AG20443 (cell line): Measurements from ENCODE around the gene KCNAB2.

Experiments used
- DNase-seq: peaks from one replicate; pipeline ENCODE4 v3.0.0; 2012; ENCODE audit warnings: low spot score, mixed read lengths

The KCNAB2 gene

GRCh38 chr1:6110326-6110725, 64.6 kb downstream of the KCNAB2 start:
- DNase-seq = no peak

DNA sequence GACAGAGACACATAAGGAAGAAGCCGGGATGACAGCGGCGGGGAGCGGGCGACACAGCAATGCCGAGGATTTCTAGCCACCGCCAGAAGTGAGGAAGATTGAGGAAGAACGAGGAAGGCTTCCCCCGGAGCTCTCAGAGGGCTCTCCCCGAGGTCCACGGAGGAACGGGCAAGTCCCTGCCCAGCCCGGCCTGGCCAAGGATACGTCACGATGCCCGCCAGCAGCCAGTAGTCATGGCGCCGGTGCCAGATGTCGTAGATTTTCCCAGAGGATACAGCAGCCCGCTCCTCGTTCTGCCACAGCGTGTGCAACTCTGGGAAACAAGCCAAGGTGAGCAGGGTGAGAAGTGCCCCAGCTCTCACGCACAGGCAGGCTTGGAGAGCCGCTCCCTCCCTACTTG, 65.9 kb downstream of the KCNAB2 start:
- peak; percentile 40 for DNase-seq

GRCh38 chr1:6111991-6112689, 66.5 kb downstream of the KCNAB2 start:
- DNase-seq = no peak

DNA sequence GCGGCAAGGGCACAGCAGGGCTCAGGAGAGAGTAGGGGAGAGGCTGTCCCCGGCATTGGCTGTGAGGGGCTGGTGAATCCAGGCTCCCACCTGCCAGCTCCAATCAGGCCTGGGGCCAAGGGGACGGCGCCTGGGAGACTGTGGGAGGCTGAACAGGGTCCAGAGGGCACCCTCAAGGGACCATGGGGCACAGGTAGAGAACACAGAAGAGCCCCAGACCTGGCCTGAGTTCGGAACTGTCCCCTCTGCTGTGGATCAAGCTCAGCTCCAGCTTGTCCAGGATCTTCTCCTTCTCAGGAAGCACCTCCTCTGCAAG, 67.0 kb downstream of the KCNAB2 start:
- no peak for DNase-seq

DNA sequence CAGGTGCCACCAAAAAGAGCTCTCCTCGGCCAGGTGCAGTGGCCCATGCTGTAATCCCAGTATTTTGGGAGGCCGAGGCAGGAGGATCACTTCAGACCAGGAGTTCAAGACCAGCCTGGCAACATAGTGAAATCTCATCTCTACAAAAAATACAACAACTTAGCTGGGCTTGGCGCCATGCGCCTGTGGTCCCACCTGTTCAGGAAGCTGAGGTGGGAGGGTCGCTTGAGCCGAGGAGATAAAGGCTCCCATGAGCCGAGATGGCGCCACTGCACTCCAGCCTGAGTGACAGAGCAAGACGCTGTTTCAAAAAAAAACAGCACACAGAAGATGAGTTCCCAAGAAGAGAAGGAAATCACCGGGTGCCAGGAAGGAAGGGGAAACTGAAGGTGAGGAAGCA, 67.4 kb downstream of the KCNAB2 start:
- DNase-seq = no peak

DNA sequence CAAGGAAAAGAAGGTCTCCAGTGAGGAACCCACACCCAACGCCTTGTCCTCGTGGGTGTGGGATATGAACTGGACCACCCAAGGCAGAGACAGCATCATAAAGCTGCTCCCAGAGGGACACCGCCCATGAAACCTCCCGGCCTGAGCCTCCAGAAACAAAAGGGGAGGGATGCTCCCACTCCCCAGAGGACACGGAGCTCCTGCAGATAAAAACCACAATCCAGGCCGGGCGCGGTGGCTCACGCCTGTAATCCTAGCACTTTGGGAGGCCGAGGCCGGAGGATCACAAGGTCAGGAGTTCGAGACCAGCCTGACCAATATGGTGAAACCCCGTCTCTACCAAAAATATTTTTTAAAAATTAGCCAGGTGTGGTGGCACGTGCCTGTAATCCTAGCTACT, 68.1 kb downstream of the KCNAB2 start:
- no peak for DNase-seq

DNA sequence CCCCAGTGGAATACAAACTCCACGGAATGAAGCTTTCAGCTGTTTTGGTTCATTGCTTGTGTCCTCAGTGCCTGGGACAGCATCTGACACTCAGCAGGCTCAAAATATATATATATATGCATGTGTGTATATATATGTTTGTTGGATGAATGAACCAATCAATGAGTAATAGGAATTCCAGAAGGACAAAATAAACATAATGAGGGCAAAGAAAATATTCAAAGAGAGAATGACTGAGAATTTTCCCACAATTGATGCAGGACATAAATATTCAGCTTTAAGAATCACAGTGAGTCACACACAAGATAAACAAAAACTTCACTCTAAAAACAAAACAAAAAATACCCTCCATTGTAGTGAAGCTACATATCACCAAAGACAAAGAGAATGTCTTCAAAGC, 70.4 kb downstream of the KCNAB2 start:
- no peak for DNase-seq

- DNase-seq = no peak
These were observed 71.4 kb downstream of the KCNAB2 start for GRCh38 chr1:6117064-6117463.

DNA sequence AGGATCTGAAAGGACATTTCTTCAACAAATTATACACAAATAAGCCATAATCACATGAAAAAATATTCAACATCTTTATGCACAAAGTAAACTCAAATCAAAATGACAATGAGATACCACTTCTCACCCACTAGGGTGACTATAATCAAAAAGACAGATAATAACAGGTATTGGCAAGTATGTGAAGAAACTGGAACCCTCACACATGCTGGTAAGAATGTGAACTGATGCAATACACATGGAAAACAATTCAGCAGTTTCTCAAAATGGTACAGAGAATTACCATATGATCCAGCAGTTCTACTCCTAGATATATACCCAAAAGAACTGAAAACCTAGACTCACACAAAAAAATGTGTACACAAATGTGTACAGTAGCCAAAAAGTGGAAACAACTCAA, 71.9 kb downstream of the KCNAB2 start:
- no peak for DNase-seq

- DNase-seq = no peak
These were observed 72.7 kb downstream of the KCNAB2 start for GRCh38 chr1:6118415-6118814.

- DNase-seq = no peak
These were observed 75.3 kb downstream of the KCNAB2 start for GRCh38 chr1:6121021-6121421.

- DNase-seq = no peak
These were observed 76.1 kb downstream of the KCNAB2 start for GRCh38 chr1:6121651-6122370.

GRCh38 chr1:6123083-6123482, 77.4 kb downstream of the KCNAB2 start:
- no peak for DNase-seq

DNA sequence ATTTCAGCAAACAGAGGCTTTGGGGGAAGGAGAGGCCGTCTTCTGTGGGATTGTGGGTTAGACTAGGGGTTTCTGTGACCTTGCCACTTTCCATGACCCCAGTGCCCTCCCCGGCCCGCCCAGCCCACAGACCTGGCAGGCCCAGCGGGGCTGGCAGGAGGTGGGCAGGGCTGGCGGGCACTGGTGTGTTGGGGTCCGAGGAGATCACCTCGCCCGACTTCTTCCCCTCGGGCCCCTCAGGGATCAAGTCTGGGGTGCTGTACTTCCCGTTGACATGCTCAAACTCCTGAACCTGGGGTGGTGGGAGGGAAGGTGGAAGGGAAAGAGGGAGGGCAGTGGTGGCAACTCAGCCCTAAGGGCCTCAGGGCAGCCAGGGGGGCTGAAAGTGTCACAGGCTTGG, 78.1 kb downstream of the KCNAB2 start:
- DNase-seq = no peak

DNA sequence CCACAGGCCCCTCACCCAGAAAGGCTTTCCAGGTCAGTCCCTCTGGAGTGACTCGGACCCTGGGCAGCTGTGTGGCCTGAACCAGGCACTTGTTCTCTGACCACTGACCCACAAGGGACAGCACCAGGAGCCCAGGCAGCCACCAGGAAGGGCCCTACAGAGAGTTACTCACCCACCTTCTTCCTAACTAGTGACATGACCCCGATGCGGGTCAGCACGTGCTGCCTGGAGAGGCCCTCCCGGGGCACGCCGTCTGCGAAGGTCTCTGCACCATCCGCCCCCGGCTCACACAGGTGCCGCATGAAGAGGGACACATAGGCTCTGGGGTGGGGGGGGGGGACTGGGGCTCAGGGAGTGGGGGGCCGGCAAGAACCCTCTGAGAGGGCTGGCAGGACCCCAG, 78.7 kb downstream of the KCNAB2 start:
- DNase-seq = no peak

DNA sequence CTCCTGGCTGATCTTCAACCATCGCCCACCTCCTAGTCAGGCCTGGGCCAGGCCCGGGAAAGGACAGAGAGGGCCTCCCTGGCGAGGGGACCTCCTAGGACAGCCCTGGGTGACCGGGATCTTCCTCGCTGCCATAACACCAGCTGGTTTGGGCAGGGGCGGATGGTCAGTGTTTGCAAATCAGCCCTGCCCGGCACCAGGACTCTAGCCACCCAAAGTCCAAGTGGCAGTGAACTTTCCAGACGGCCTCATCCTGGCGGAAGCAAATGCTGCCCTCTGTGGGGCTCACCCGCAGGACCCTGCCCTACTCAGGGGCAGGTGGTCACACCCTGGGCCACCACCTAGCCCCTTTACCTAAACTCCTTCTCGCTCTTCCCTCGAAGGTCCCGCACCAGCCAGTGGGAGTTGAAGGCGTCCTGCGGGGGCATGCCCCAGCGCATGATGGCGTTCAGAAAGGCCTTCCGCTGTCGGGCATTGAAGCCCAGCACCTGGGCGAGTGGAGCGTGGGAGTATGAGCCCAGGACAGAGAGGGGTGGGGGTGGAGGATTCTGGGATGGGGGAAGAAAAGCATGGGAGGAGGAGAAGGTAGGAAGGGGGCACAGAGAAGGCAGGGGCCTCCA, 79.2 kb downstream of the KCNAB2 start:
- no peak for DNase-seq

DNA sequence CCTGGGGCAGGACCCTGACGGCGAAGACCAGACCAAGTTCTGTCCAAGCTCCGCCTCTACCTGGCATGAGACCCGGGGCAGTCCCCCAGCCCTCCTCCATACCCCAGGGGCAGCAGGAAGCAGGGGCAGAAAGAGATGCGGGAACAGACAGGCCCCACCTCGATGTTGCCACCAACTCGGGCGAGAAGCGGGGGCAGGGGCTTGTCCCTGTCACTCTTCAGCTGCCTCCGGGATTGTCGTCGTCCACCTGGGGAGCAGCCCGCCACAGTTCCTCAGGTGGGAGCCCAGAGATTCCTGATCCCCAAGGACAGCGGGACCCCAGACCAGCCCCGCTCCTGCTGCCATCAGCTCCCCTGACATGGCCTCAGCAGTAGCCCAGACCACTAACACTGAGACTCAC, 79.7 kb downstream of the KCNAB2 start:
- no peak for DNase-seq

GRCh38 chr1:6126028-6126427, 80.3 kb downstream of the KCNAB2 start:
- DNase-seq = no peak

- no peak for DNase-seq
These were observed 80.9 kb downstream of the KCNAB2 start for GRCh38 chr1:6126521-6127067.

GRCh38 chr1:6127587-6128163, 82.0 kb downstream of the KCNAB2 start:
- peak; percentile 94 for DNase-seq

DNA sequence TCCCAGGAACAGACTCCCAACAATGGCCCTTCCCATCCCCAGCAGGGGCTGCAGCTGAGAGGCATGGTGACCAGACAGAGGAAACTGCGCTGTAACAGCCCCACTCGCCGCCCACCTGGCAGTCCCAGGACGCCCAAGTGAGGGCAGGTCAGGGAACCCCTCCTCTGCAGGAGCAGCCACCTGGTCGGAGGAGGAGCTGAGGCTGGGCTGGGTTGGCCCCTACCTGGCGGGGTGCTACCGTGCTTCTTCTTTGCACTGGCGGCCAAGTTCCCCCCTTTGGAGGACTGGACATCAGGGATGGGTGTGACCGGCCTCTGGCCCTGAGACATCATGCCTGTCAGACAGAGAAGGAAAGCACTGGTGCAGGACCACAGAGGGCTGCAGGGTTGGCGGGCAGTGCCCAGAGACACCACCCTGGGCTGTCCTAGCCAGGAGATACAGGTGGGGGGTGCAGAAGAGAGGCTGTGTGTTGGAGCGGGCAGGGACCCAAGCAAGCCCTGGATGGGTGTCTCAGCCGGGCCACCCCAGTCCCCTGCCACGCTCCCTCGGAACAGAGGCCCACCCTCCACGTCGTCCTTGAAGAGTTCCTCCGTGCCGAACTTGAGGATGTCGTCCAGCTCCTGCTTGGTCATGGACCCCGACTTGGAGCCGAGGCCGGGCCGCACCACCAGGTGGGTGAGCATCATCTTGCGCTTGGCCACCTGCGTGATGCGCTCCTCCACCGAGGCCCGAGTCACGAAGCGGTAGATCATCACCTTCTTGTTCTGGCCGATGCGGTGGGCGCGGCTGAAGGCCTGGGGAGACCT, 82.8 kb downstream of the KCNAB2 start:
- DNase-seq = no peak

DNA sequence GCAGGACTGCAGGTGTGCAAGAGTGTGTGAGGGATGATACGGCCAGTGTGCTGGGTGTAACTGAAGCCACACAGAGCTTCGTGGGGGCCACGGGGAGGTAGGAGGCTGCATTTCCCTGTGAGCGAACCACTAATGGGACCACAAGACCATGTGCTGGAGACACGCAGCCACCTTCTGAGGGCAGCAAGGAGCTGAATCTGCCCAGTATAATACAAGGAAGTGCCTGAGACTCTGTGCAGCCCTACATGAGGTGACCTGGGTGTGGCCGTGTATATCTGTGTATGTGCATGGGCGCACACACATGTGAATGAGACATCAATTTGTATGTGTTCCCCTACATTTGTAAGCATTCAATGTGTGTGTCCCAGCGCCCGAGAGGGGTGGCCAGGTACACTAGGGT, 83.6 kb downstream of the KCNAB2 start:
- no peak for DNase-seq
